ENCODE results near the gene PRKCZ. TPM values are rescaled to one million over a fixed set of nuclear protein-coding genes. Genes with fewer than 3 reads are reported as not detected.

The PRKCZ gene
- total and polyA plus RNA-seq, 9 of the 15 experiments (the other 6 are each of a cell fraction or from before 2014, with no cell fraction given): 0.07 to 3.1 (median 1.3) TPM

- TF ChIP-seq NFYB (IDR thresholded peaks at IDR 0.05; ENCODE audit: extremely low read depth, insufficient read length) (no peak), ETS2 (tag; IDR thresholded peaks at IDR 0.05; ENCODE audit: borderline replicate concordance, poor library complexity, severe bottlenecking) (no peak), MED1 (CRISPR knock-in tag; IDR thresholded peaks at IDR 0.05; ENCODE audit: borderline replicate concordance) (no peak), KLF16 (IDR thresholded peaks at IDR 0.05) (0 out of 2 replicates have a peak, but pooled peaks have one; percentile 6), ZSCAN32 (CRISPR knock-in tag; IDR thresholded peaks at IDR 0.05) (no peak), RAD21 (CRISPR knock-in tag; conservative IDR thresholded peaks at IDR 0.05 in 1 of 2, IDR thresholded peaks at IDR 0.05 in 1 of 2) (peak; percentile 39 to 74), SIRT6 (IDR thresholded peaks at IDR 0.05; ENCODE audit: low read depth, low read length) (no peak), TRIM24 (IDR thresholded peaks at IDR 0.05) (no peak), HMGXB4 (CRISPR knock-in tag; IDR thresholded peaks at IDR 0.05) (no peak), CBX3 (IDR thresholded peaks at IDR 0.05; ENCODE audit: borderline replicate concordance in 1 of 2, low read length in 2 of 2) (peak in 1 of 2 experiments; percentile 80; a peak in 1 of 3 replicates), LARP7 (IDR thresholded peaks at IDR 0.05) (no peak), RUNX1 (IDR thresholded peaks at IDR 0.05; ENCODE audit: low read depth) (no peak), CTCFL (IDR thresholded peaks at IDR 0.05; ENCODE audit: borderline replicate concordance, insufficient read depth, low read depth, low read length, poor library complexity, severe bottlenecking) (no peak), ZNF449 (CRISPR knock-in tag; IDR thresholded peaks at IDR 0.05) (no peak), ZBTB12 (CRISPR knock-in tag; IDR thresholded peaks at IDR 0.05) (no peak), CBX8 (IDR thresholded peaks at IDR 0.05; ENCODE audit: borderline replicate concordance, extremely low read depth, low read depth, low read length, poor library complexity, severe bottlenecking) (no peak), ZBED1 (IDR thresholded peaks at IDR 0.05) (no peak; the same call in 1 of the 2 replicates), GATAD2B (IDR thresholded peaks at IDR 0.05; ENCODE audit: borderline replicate concordance) (peak; percentile 44; the same call in 1 of the 2 replicates), SRSF9 (IDR thresholded peaks at IDR 0.05; ENCODE audit: borderline replicate concordance, low read depth, low read length) (no peak)
Observed at GRCh38 chr1:2175681-2176454, 125.7 kb downstream of the PRKCZ start (continued).
